H1 (cell line): ENCODE results near the gene RBM34. TPM values are rescaled to one million over a fixed set of nuclear protein-coding genes. Genes with fewer than 3 reads are reported as not detected.
A peak's percentile ranks its signal among the peaks of the same experiment; 100 is the strongest.

ENCODE experiments used
- CTCF ChIA-PET: fragments of 300-600 bp; sonication (Branson Sonifier 250); formaldehyde crosslinking; loops from one replicate; lab custom pipeline; 2021; ENCODE audit not compliant: partially characterized antibody; lab: Charles Lee
- POLR2A ChIA-PET: fragments of 300-600 bp; sonication (Branson Sonifier 250); formaldehyde crosslinking; loops from one replicate; lab custom pipeline; 2021; ENCODE audit warnings: inconsistent platforms; ENCODE audit not compliant: partially characterized antibody; lab: Charles Lee
- DNase-seq, 2 experiments: peaks; one replicate each; pipeline versions ENCODE4 v3.0.0 to v3.0.0-alpha.2; 2010 to 2022; ENCODE audit warnings: low spot score in 2 of 2, low read depth in 1 of 2, mixed read lengths in 1 of 2
- FAIRE-seq: peaks from 2 replicates; lab custom pipeline; 2011; peaks lifted over from hg19 to GRCh38; lab: Jason Lieb, UNC
- H2AFZ ChIP-seq: 2 replicates; pipeline ENCODE4 v1.8.1; 2012; ENCODE audit warnings: low read length, inconsistent platforms
- H2AK5ac ChIP-seq: 2 replicates; pipeline ENCODE4 v1.6.1; 2013; ENCODE audit warnings: low read depth, low read length
- H2BK120ac ChIP-seq: replicated peaks from 2 replicates; pipeline ENCODE3; 2013; ENCODE audit warnings: low read depth, low read length, inconsistent platforms
- H2BK12ac ChIP-seq: 2 replicates; pipeline ENCODE4 v1.6.1; 2013; ENCODE audit warnings: low read depth, low read length
- H2BK15ac ChIP-seq: 2 replicates; pipeline ENCODE4 v1.6.1; 2013; ENCODE audit warnings: low read length
- H2BK20ac ChIP-seq: 2 replicates; pipeline ENCODE4 v1.6.1; 2013; ENCODE audit warnings: low read length
- H2BK5ac ChIP-seq: 2 replicates; pipeline ENCODE4 v1.6.1; 2013; ENCODE audit warnings: low read depth, low read length
- H3K14ac ChIP-seq: 2 replicates; pipeline ENCODE4 v1.6.1; 2013; ENCODE audit warnings: inconsistent platforms; ENCODE audit not compliant: insufficient read length
- H3K18ac ChIP-seq: 2 replicates; pipeline ENCODE4 v1.6.1; 2013; ENCODE audit warnings: low read length; ENCODE audit errors: extremely low read depth
- H3K23ac ChIP-seq: 2 replicates; pipeline ENCODE4 v1.6.1; 2013; ENCODE audit warnings: inconsistent platforms; ENCODE audit not compliant: insufficient read length
- H3K23me2 ChIP-seq: 2 replicates; pipeline ENCODE4 v1.6.1; 2013; ENCODE audit warnings: low read depth, low read length
- H3K27ac ChIP-seq: 2 replicates; pipeline ENCODE4 v1.6.1; 2011; ENCODE audit warnings: low read depth, low read length, inconsistent platforms
- H3K27me3 ChIP-seq, 4 experiments: replicated peaks in 1 of 4; 1 replicate in 1 of 4; 2 replicates in 3 of 4; pipeline versions ENCODE4 v1.6.1 to v1.8.1; 2011 to 2013; ENCODE audit warnings: low read length in 3 of 4, mild to moderate bottlenecking in 3 of 4, inconsistent platforms in 2 of 4, mixed read lengths in 2 of 4, moderate library complexity in 1 of 4; ENCODE audit not compliant: control insufficient read depth in 3 of 4, insufficient read depth in 3 of 4; ENCODE audit errors: extremely low read depth in 1 of 4
- H3K36me3 ChIP-seq, 4 experiments: 2 replicates each; pipeline versions ENCODE4 v1.6.1 to v1.8.1; 2011 to 2013; ENCODE audit warnings: mild to moderate bottlenecking in 4 of 4, low read length in 3 of 4, moderate library complexity in 2 of 4, control low read depth in 1 of 4, inconsistent platforms in 1 of 4; ENCODE audit not compliant: insufficient read depth in 4 of 4, control insufficient read depth in 2 of 4
- H3K4ac ChIP-seq: replicated peaks from 2 replicates; pipeline ENCODE3; 2013; ENCODE audit warnings: low read length, low read depth, mixed read lengths, inconsistent platforms; ENCODE audit not compliant: insufficient read length
- H3K4me1 ChIP-seq, 4 experiments: replicated peaks in 1 of 4; 1 replicate in 1 of 4; 2 replicates in 3 of 4; pipeline versions ENCODE4 v1.6.1 to v1.8.1; 2011 to 2013; ENCODE audit warnings: low read length in 3 of 4, inconsistent platforms in 2 of 4, mixed read lengths in 1 of 4; ENCODE audit not compliant: insufficient read depth in 4 of 4, control insufficient read depth in 3 of 4
- H3K4me2 ChIP-seq, 2 experiments: 2 replicates each; pipeline versions ENCODE4 v1.6.1 to v1.8.1; 2011 to 2013; ENCODE audit warnings: low read depth in 2 of 2, low read length in 2 of 2, control low read depth in 1 of 2, inconsistent platforms in 1 of 2, mild to moderate bottlenecking in 1 of 2; ENCODE audit not compliant: insufficient read depth in 1 of 2
- H3K4me3 ChIP-seq, 4 experiments: fragments of 200-600, 300-600 bp in 1 of 4; sonication (generic), shearing (Covaris generic), sonication (Bioruptor Twin) in 1 of 4; 2 replicates each; pipeline versions ENCODE4 v1.5.1 to v1.8.1; 2011 to 2016; ENCODE audit warnings: low read length in 4 of 4, low read depth in 3 of 4, control low read depth in 2 of 4, inconsistent platforms in 2 of 4, mild to moderate bottlenecking in 2 of 4, mixed read lengths in 1 of 4, moderate library complexity in 1 of 4; ENCODE audit not compliant: insufficient read depth in 2 of 4; ENCODE audit errors: extremely low read depth in 1 of 4
- H3K56ac ChIP-seq: replicated peaks from 2 replicates; pipeline ENCODE3; 2013; ENCODE audit warnings: low read depth, mild to moderate bottlenecking, mixed read lengths, low read length, inconsistent platforms; ENCODE audit not compliant: insufficient read length
- H3K79me1 ChIP-seq: 2 replicates; pipeline ENCODE4 v1.6.1; 2013; ENCODE audit warnings: low read depth, low read length, control low read depth
- H3K79me2 ChIP-seq, 2 experiments: 2 replicates each; pipeline versions ENCODE4 v1.6.1 to v1.8.1; 2012 to 2013; ENCODE audit warnings: low read length in 2 of 2, mild to moderate bottlenecking in 2 of 2, inconsistent platforms in 1 of 2; ENCODE audit not compliant: insufficient read depth in 2 of 2, control insufficient read depth in 1 of 2
- H3K9ac ChIP-seq, 4 experiments: replicated peaks in 1 of 4; 1 replicate in 1 of 4; 2 replicates in 3 of 4; pipeline versions ENCODE4 v1.6.1 to v1.8.1; 2011 to 2013; ENCODE audit warnings: low read depth in 3 of 4, low read length in 3 of 4, control low read depth in 2 of 4, mild to moderate bottlenecking in 2 of 4, moderate library complexity in 2 of 4, inconsistent platforms in 1 of 4; ENCODE audit errors: extremely low read depth in 1 of 4
- H3K9me3 ChIP-seq, 2 experiments: 2 replicates each; pipeline versions ENCODE4 v1.6.1 to v1.8.1; 2012 to 2013; ENCODE audit warnings: mild to moderate bottlenecking in 2 of 2, moderate library complexity in 2 of 2, control low read depth in 1 of 2, inconsistent platforms in 1 of 2, low read depth in 1 of 2, low read length in 1 of 2, mixed read lengths in 1 of 2; ENCODE audit not compliant: insufficient read depth in 2 of 2
- H4K20me1 ChIP-seq, 2 experiments: replicated peaks in 1 of 2; 2 replicates each; pipeline versions ENCODE3 to v1.8.1; 2011 to 2013; ENCODE audit warnings: inconsistent platforms in 2 of 2, low read length in 2 of 2, mild to moderate bottlenecking in 1 of 2; ENCODE audit not compliant: insufficient read depth in 2 of 2, control insufficient read depth in 1 of 2
- H4K5ac ChIP-seq: 2 replicates; pipeline ENCODE4 v1.6.1; 2013; ENCODE audit warnings: low read length, low read depth, mixed read lengths, inconsistent platforms; ENCODE audit not compliant: insufficient read length
- H4K8ac ChIP-seq: 2 replicates; pipeline ENCODE4 v1.8.0; 2013; ENCODE audit warnings: mild to moderate bottlenecking, moderate library complexity, low read length, inconsistent platforms; ENCODE audit not compliant: insufficient read depth; ENCODE audit errors: extremely low read depth
- H4K91ac ChIP-seq: replicated peaks from 2 replicates; pipeline ENCODE3; 2013; ENCODE audit warnings: low read length, mixed read lengths, inconsistent platforms; ENCODE audit not compliant: insufficient read length
- CBX5 ChIP-seq: fragments of 300-800, 300-1000 bp; sonication (generic); IDR thresholded peaks from 2 replicates; pipeline ENCODE4 v1.7.1; 2016; ENCODE audit warnings: antibody characterized with exemption, low read length, low read depth
- CEBPB ChIP-seq: IDR thresholded peaks from 2 replicates; pipeline ENCODE4 v1.6.1; 2012; ENCODE audit warnings: low read depth, low read length
- CTCF ChIP-seq, 3 experiments: IDR thresholded peaks; 1 replicate in 2 of 3; 2 replicates in 1 of 3; pipeline versions ENCODE4 v1.5.1 to v1.6.1; 2011; ENCODE audit warnings: low read length in 3 of 3, mild to moderate bottlenecking in 3 of 3, inconsistent platforms in 2 of 3, low read depth in 1 of 3, moderate library complexity in 1 of 3; ENCODE audit not compliant: insufficient read depth in 1 of 3; ENCODE audit errors: control extremely low read depth in 1 of 3
- FOSL1 ChIP-seq: IDR thresholded peaks from 2 replicates; pipeline ENCODE4 v1.6.1; 2011; ENCODE audit warnings: mild to moderate bottlenecking, low read depth, low read length, moderate library complexity; ENCODE audit not compliant: insufficient read depth
- HDAC6 ChIP-seq: IDR thresholded peaks from one replicate; pipeline ENCODE4 v1.7.1; 2012; ENCODE audit warnings: low read depth, mild to moderate bottlenecking, inconsistent platforms, low read length, moderate library complexity
- JUND ChIP-seq: IDR thresholded peaks from 2 replicates; pipeline ENCODE4 v1.6.1; 2011; ENCODE audit warnings: mild to moderate bottlenecking, improper control_type of control experiment, low read length
- KDM5A ChIP-seq: fragments of 200-600 bp; IDR thresholded peaks from 2 replicates; pipeline ENCODE4 v1.7.1; 2012; ENCODE audit warnings: mild to moderate bottlenecking, low read length, inconsistent platforms, mixed read lengths
- RFX5 ChIP-seq: IDR thresholded peaks from 2 replicates; pipeline ENCODE4 v1.6.1; 2011; ENCODE audit warnings: low read depth, low read length, improper control_type of control experiment, borderline replicate concordance
- SP4 ChIP-seq: IDR thresholded peaks from 2 replicates; pipeline ENCODE4 v1.6.1; 2012; ENCODE audit warnings: low read length, inconsistent platforms
- TAF7 ChIP-seq: optimal IDR thresholded peaks from 2 replicates; pipeline ENCODE3; 2011; ENCODE audit warnings: low read depth, mild to moderate bottlenecking, inconsistent platforms, low read length, moderate library complexity, borderline replicate concordance
- WGBS, 2 experiments: shearing (Covaris generic) in 1 of 2; methylation state at CpG; one replicate each; pipeline versions ENCODE4 v1.1.6 to v1.1.7; 2013 to 2015; ENCODE audit warnings: low lambda C conversion rate in 2 of 2, mixed read lengths in 2 of 2, inconsistent platforms in 1 of 2, low coverage in 1 of 2, missing lambda C conversion rate in 1 of 2; ENCODE audit not compliant: insufficient replicate concordance in 2 of 2, insufficient coverage in 1 of 2, insufficient read length in 1 of 2; ENCODE audit errors: extremely low coverage in 1 of 2, missing lambda C conversion rate in 1 of 2; 5-methylcytosine and 5-hydroxymethylcytosine counted together
- polyA plus RNA-seq, 7 experiments: library from polyadenylated mRNA; depleted of rRNA in 3 of 7; stranded (reverse) in 5 of 7; unstranded in 2 of 7; fragments of >200 nt in 5 of 7; fragments of 200-250 nt in 2 of 7; gene quantifications; 1 replicate in 5 of 7; 2 replicates in 1 of 7; 4 replicates in 1 of 7; pipeline versions ENCODE4 v1.2.1 to v1.2.3, GENCODE V29; 2011 to 2013; ENCODE audit warnings: missing spikeins in 2 of 7, mixed read lengths in 2 of 7
- total RNA-seq: library from RNA; stranded (reverse); fragmentation: NEBNext Ultra II Directional; extraction: Animal tissue kit (Norgen Biotek cat#: 25700); gene quantifications from 2 replicates; pipeline ENCODE4 v1.2.1, GENCODE V29; 2021

Gene RBM34
- total and polyA plus RNA-seq, 2 of the 8 experiments (the other 6 are each of a cell fraction or from before 2014, with no cell fraction given) = 18.8 to 108 TPM

- Histone ChIP-seq H3K18ac (peak overlapping the region; percentile 95), H3K4me3 (no peak overlapping the region; a peak in 1 of 8 replicates), H3K27me3 (no peaks in the 10 kb centered on the region), H3K79me2 (no peaks in the 10 kb centered on the region), H3K4ac (peak overlapping the region; percentile 5), H4K20me1 (no peaks in the 10 kb centered on the region), H2BK5ac (peak overlapping the region; percentile 97), H3K9ac (no peak overlapping the region; a peak in 1 of 7 replicates), H4K5ac (peak overlapping the region; percentile 71), H2BK15ac (peak overlapping the region; percentile 90; the same call in 1 of the 2 replicates), H2BK120ac (peak overlapping the region; percentile 21), H2BK12ac (peak overlapping the region; percentile 100), H3K4me2 (peak overlapping the region; percentile 47 to 55), H2AK5ac (peak overlapping the region; percentile 98), H3K79me1 (no peaks in the 10 kb centered on the region), H4K8ac (peak overlapping the region; percentile 62; the same call in 1 of the 2 replicates), H3K36me3 (no peaks in the 10 kb centered on the region), H3K14ac (no peak overlapping the region), H3K56ac (no peak overlapping the region), H3K4me1 (peaks cover 2 to 24% (median 20%) of the 10 kb centered on the region in 4 experiments), H3K23me2 (no peaks in the 10 kb centered on the region; the same call in 1 of the 2 replicates), H3K9me3 (no peaks in the 10 kb centered on the region), H2AFZ (no peak overlapping the region), H4K91ac (peak overlapping the region; percentile 77), H3K27ac (peak overlapping the region; percentile 32; the same call in 1 of the 2 replicates), H2BK20ac (peak overlapping the region; percentile 98), H3K23ac (no peak overlapping the region)
- POLR2A ChIA-PET = interaction anchor here (0.6 to 2.2 kb wide), 5 partner anchors 17 to 591 kb away, joined by 3 to 6 read pairs (median 3); no protein-coding TSS in a partner anchor
- CTCF ChIA-PET = interaction anchor here (0.6 to 8.5 kb wide), 17 partner anchors 9 to 974 kb away, joined by 3 to 68 read pairs (median 3); no protein-coding TSS in a partner anchor
- DNase-seq (peak in 1 of 2 experiments; percentile 72), FAIRE-seq (peak; percentile 50)
- WGBS, 2 experiments = 49% methylated on average over 20 of the region's 20 CpGs; no CpG with 5 or more reads in 1 of the 2 experiments
- TF ChIP-seq TAF7 = no peak
- no peak for TF ChIP-seq HDAC6
- TF ChIP-seq SP4 = no peak
- no peak for TF ChIP-seq KDM5A
- TF ChIP-seq FOSL1 = no peak
- TF ChIP-seq CEBPB = no peak
- TF ChIP-seq RFX5 = no peak
- TF ChIP-seq CTCF (IDR thresholded peaks at IDR 0.05; ENCODE audit: control extremely low read depth in 1 of 3, insufficient read depth in 1 of 3, low read depth in 1 of 3, low read length in 3 of 3) = peak in 1 of 3 experiments; percentile 11; a peak in 1 of 4 replicates
- TF ChIP-seq CBX5 = no peak
- no peak for TF ChIP-seq JUND
Observed at GRCh38 chr1:235090406-235091069, 70.5 kb downstream of the RBM34 start.
